D721Med (cell line): Measurements from ENCODE around the gene PAX7.

ENCODE experiments used
- DNase-seq: peaks from one replicate; pipeline ENCODE4 v3.0.0; 2011; ENCODE audit warnings: low spot score; ENCODE audit not compliant: insufficient read length
- FAIRE-seq: peaks from 2 replicates; lab custom pipeline; 2011; peaks lifted over from hg19 to GRCh38; lab: Jason Lieb, UNC
- CTCF ChIP-seq: IDR thresholded peaks from 2 replicates; pipeline ENCODE4 v1.5.1; 2012; ENCODE audit warnings: mild to moderate bottlenecking, control low read depth; ENCODE audit not compliant: insufficient read depth; ENCODE audit errors: missing control alignments

The PAX7 gene

GRCh38 chr1:18735224-18735997 lies 104.8 kb downstream of the PAX7 start:
- FAIRE-seq (no peak), DNase-seq (no peak)
- TF ChIP-seq CTCF = no peak

- DNase-seq (no peak), FAIRE-seq (no peak)
- TF ChIP-seq CTCF = no peak
Observed at GRCh38 chr1:18736958-18737357, 106.3 kb downstream of the PAX7 start.

- TF ChIP-seq CTCF = no peak
- FAIRE-seq (no peak), DNase-seq (no peak)
Observed at GRCh38 chr1:18738126-18738525, 107.5 kb downstream of the PAX7 start.

- no peak for FAIRE-seq
- no peak for DNase-seq
- TF ChIP-seq CTCF = no peak
Observed at GRCh38 chr1:18738617-18739016, 108.0 kb downstream of the PAX7 start.

- FAIRE-seq (no peak), DNase-seq (no peak)
Observed at GRCh38 chr1:18739408-18739807, 108.8 kb downstream of the PAX7 start.

GRCh38 chr1:18739897-18740296 lies 109.3 kb downstream of the PAX7 start:
- no peak for FAIRE-seq
- TF ChIP-seq CTCF = no peak
- DNase-seq = no peak

More at GRCh38 chr1:18739408-18739807, 108.8 kb downstream of the PAX7 start:
- TF ChIP-seq CTCF = no peak

GRCh38 chr1:18740617-18741016 lies 110.0 kb downstream of the PAX7 start:
- FAIRE-seq = no peak
- TF ChIP-seq CTCF = no peak
- DNase-seq = no peak
